Keratinocyte (primary cell): ENCODE data around the gene SNX6.
"Not testable (repeated sequence)": the region's sequence is repeated elsewhere in the genome, so short reads cannot be mapped to it uniquely, and the experiment has no call there.

Experiments
- CTCF ChIP-seq, 3 experiments: IDR thresholded peaks in 1 of 3; conservative IDR thresholded peaks in 1 of 3; optimal IDR thresholded peaks in 1 of 3; 2 replicates in 2 of 3; 3 replicates in 1 of 3; pipeline versions ENCODE3 to v1.5.1; 2011; ENCODE audit warnings: low read length in 3 of 3, mild to moderate bottlenecking in 3 of 3, moderate library complexity in 2 of 3, control low read depth in 1 of 3, inconsistent platforms in 1 of 3; ENCODE audit not compliant: insufficient read depth in 2 of 3; ENCODE audit errors: extremely low read depth in 1 of 3
- EZH2 ChIP-seq: IDR thresholded peaks from one replicate; pipeline ENCODE4 v1.6.1; 2012; ENCODE audit warnings: inconsistent platforms, mild to moderate bottlenecking, low read length, moderate library complexity

GRCh38 chr14:34650006-34650405 lies 20.1 kb upstream of the SNX6 start:
- not testable (repeated sequence) for TF ChIP-seq EZH2; CTCF (optimal IDR thresholded peaks at IDR 0.05 in 1 of 3, IDR thresholded peaks at IDR 0.05 in 1 of 3, conservative IDR thresholded peaks at IDR 0.05 in 1 of 3; ENCODE audit: extremely low read depth in 1 of 3, insufficient read depth in 2 of 3, low read length in 3 of 3)
